ENCODE measurements around the gene CRYM. TPM values are rescaled to one million over a fixed set of nuclear protein-coding genes. Genes with fewer than 3 reads are reported as not detected.

Gene CRYM
- total RNA-seq, 2 experiments from 2014 or later: not detected

DNA sequence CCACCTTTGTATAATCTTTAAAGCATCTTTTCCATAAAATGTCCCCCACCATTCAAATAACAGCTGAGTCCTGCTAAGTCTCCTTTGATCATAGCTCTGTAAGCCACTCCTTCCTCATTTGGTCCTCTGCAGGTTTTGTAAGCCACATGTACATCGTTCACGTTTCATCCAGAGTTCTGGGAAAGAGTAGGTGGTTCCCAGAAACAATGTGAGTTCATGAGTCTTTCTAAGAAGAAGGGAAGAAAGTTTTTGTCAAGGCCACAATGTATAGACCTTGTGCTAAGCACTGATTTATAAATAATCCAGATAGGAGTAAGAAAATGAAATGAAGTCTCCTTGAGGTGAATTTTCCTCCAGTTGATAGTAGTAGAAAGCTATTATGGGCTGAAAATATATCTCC, 53.3 kb downstream of the CRYM start:
- no peak for ATAC-seq
- no peak overlapping the region for H3K4me3 Mint-ChIP-seq
- CTCF ChIA-PET: interaction anchor here (1.0 kb wide), 1 partner anchor 37 kb away, joined by 3 read pairs; no protein-coding TSS in a partner anchor

GRCh38 chr16:21223787-21224186, 54.3 kb downstream of the CRYM start:
- H3K36me3 Mint-ChIP-seq: no peaks in the 10 kb centered on the region
- no peak for DNase-seq
- CTCF ChIA-PET: no interaction called here
- no peak overlapping the region for H3K27ac Mint-ChIP-seq
- no peak for ATAC-seq
- H3K9me3 Mint-ChIP-seq (ENCODE audit: low read depth): no peaks in the 10 kb centered on the region
- H3K27me3 Mint-ChIP-seq: peaks cover 64% of the 10 kb centered on the region
- peaks cover 6% of the 10 kb centered on the region for H3K4me1 Mint-ChIP-seq
- H3K4me3 Mint-ChIP-seq: no peak overlapping the region

More for the DNA sequence above, 53.3 kb downstream of the CRYM start:
- no peaks in the 10 kb centered on the region for H3K36me3 Mint-ChIP-seq
- H3K4me1 Mint-ChIP-seq: peaks cover 6% of the 10 kb centered on the region
- peaks cover 73% of the 10 kb centered on the region for H3K27me3 Mint-ChIP-seq
- H3K9me3 Mint-ChIP-seq (ENCODE audit: low read depth): no peaks in the 10 kb centered on the region
- H3K27ac Mint-ChIP-seq: no peak overlapping the region
- DNase-seq: no peak

GRCh38 chr16:21222495-21223337, 55.4 kb downstream of the CRYM start:
- no peak overlapping the region for H3K27ac Mint-ChIP-seq
- CTCF ChIA-PET: no interaction called here
- DNase-seq (no peak), ATAC-seq (no peak)
- no peaks in the 10 kb centered on the region for H3K36me3 Mint-ChIP-seq
- H3K27me3 Mint-ChIP-seq: peaks cover 60% of the 10 kb centered on the region
- H3K4me1 Mint-ChIP-seq: peaks cover 6% of the 10 kb centered on the region
- no peaks in the 10 kb centered on the region for H3K9me3 Mint-ChIP-seq (ENCODE audit: low read depth)
- no peak overlapping the region for H3K4me3 Mint-ChIP-seq

GRCh38 chr16:21219551-21219950, 58.5 kb downstream of the CRYM start:
- H3K27ac Mint-ChIP-seq: no peak overlapping the region
- H3K9me3 Mint-ChIP-seq (ENCODE audit: low read depth): no peaks in the 10 kb centered on the region
- H3K27me3 Mint-ChIP-seq: peaks cover 48% of the 10 kb centered on the region
- H3K4me3 Mint-ChIP-seq: no peak overlapping the region
- CTCF ChIA-PET: no interaction called here
- no peak for DNase-seq
- H3K4me1 Mint-ChIP-seq: peaks cover under 1% of the 10 kb centered on the region
- no peak for ATAC-seq
- no peaks in the 10 kb centered on the region for H3K36me3 Mint-ChIP-seq

DNA sequence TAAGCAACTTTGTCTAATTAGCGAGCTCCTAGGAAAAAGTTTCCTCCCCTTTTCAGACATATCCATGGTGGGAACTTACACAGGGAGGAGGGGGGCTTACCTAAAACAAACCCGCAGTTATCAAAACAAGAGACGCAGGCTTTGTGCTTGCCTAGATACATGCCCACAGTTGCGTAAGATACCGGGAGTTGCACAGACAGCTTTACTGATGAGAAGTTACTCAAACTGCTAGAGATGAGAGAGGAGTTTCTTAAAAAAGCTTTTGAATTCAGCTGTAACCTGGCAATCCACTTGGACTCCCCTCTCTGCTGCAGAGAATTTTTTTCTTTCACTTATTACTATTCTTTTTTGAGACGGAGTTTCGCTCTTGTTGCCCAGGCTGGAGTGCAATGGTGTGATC, 59.9 kb downstream of the CRYM start:
- Mint-ChIP-seq H3K4me3 (no peak overlapping the region), H3K4me1 (no peaks in the 10 kb centered on the region), H3K27ac (no peak overlapping the region), H3K27me3 (peaks cover 51% of the 10 kb centered on the region), H3K36me3 (no peaks in the 10 kb centered on the region), H3K9me3 (ENCODE audit: low read depth) (no peaks in the 10 kb centered on the region)
- CTCF ChIA-PET: no interaction called here
- ATAC-seq (no peak), DNase-seq (no peak)

- DNase-seq (no peak), ATAC-seq (no peak)
- no peaks in the 10 kb centered on the region for H3K9me3 Mint-ChIP-seq (ENCODE audit: low read depth)
- peaks cover 43% of the 10 kb centered on the region for H3K27me3 Mint-ChIP-seq
- no peak overlapping the region for H3K4me3 Mint-ChIP-seq
- no peaks in the 10 kb centered on the region for H3K4me1 Mint-ChIP-seq
- H3K27ac Mint-ChIP-seq: no peak overlapping the region
- H3K36me3 Mint-ChIP-seq: no peaks in the 10 kb centered on the region
- CTCF ChIA-PET: no interaction called here
Measured at GRCh38 chr16:21217121-21217520, 61.0 kb downstream of the CRYM start.

- Mint-ChIP-seq H3K27ac (no peak overlapping the region), H3K27me3 (peaks cover 40% of the 10 kb centered on the region), H3K9me3 (ENCODE audit: low read depth) (no peaks in the 10 kb centered on the region), H3K36me3 (no peaks in the 10 kb centered on the region), H3K4me3 (no peak overlapping the region), H3K4me1 (no peaks in the 10 kb centered on the region)
- CTCF ChIA-PET: interaction anchor here (1.2 kb wide), 1 partner anchor 26 kb away, joined by 3 read pairs; no protein-coding TSS in a partner anchor
- DNase-seq: no peak
- ATAC-seq: no peak
Measured at GRCh38 chr16:21214086-21214485, 64.0 kb downstream of the CRYM start.

- CTCF ChIA-PET: interaction anchor here (1.4 kb wide), 1 partner anchor 22 kb away, joined by 3 read pairs; no protein-coding TSS in a partner anchor
- Mint-ChIP-seq H3K27ac (no peak within 1 kb of the TSS), H3K27me3 (peaks cover 32% of the 10 kb centered on the region), H3K36me3 (no peaks in the 10 kb centered on the region), H3K9me3 (ENCODE audit: low read depth) (no peaks in the 10 kb centered on the region), H3K4me1 (no peaks in the 10 kb centered on the region), H3K4me3 (no peak within 1 kb of the TSS)
- ATAC-seq (no peak), DNase-seq (no peak)
Measured at GRCh38 chr16:21211486-21211885, 66.6 kb downstream of the CRYM start, which contains the start of gene ZP2. Gene ZP2 (minus strand): TSS chr16:21211574. CDS start chr16:21211547, 27 bp downstream.

Other genes with a start within 250 kb of the CRYM start
- gene DNAH3, start 127.4 kb downstream of the CRYM start, total RNA-seq: under 1 TPM; 0.02 to 0.03 TPM
- gene LDAF1, start 119.6 kb downstream of the CRYM start, total RNA-seq: 1 to 10 TPM; 8.9 to 9.5 TPM
- not detected for gene ZP2, start 66.7 kb downstream of the CRYM start, total RNA-seq
- not detected for gene ANKS4B, start 44.6 kb downstream of the CRYM start, total RNA-seq